Upper lobe of left lung (tissue), 4 donors: Measurements from ENCODE around the gene LRRC74B.

Experiments used
- CTCF ChIP-seq, 6 experiments: fragments of 450-650 bp in 4 of 6; fragments of 200-600 bp in 2 of 6; sonication (generic) in 2 of 6; IDR thresholded peaks; one replicate each; pipeline ENCODE4 v1.5.1; 2016 to 2019; ENCODE audit warnings: antibody characterized with exemption in 6 of 6
- POLR2A ChIP-seq, 4 donors: fragments of 450-650 bp; IDR thresholded peaks; one replicate each; pipeline ENCODE4 v1.5.1; 2016 to 2017; ENCODE audit warnings: antibody characterized with exemption in 4 of 4, mild to moderate bottlenecking in 2 of 4
- POLR2AphosphoS5 ChIP-seq, 2 donors: sonication (generic); formaldehyde crosslinking; IDR thresholded peaks; one replicate each; pipeline ENCODE4 v1.5.1; 2017; ENCODE audit warnings: antibody characterized with exemption in 2 of 2

- TF ChIP-seq CTCF (IDR thresholded peaks at IDR 0.05), result no peak
- no peak for TF ChIP-seq POLR2AphosphoS5 (IDR thresholded peaks at IDR 0.05)
- no peak for TF ChIP-seq POLR2A (IDR thresholded peaks at IDR 0.05)
Observed at GRCh38 chr22:21012446-21013407, 33.0 kb upstream of the LRRC74B start.
